ENCODE data around the gene CST1. TPM values are rescaled to one million over a fixed set of nuclear protein-coding genes. Genes with fewer than 3 reads are reported as not detected.

The CST1 gene
- total RNA-seq, 6 experiments from 2014 or later = not detected

DNA sequence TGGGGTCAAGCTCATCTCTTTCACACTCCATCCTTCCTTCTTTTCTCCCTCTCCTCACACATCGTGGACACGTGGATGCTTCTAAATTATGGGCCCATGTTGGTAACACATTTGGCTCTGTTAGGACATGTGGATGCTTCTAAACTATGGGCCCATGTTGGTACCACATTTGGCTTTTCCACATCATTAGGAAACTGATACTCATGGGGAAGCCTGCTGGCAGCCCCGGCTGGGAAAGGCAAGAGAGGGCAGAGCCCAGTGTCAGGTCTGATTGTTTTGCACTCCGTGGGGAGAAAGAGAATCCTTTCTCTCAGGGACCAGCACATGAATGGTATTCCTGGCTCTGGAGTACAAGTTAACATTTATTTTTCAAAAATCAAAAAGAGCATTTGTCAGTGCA is 4.0 kb upstream of the CST1 start:
- Histone ChIP-seq H3K9me3 (no peaks in the 10 kb centered on the region), H3K27ac (no peak overlapping the region), H3K4me1 (no peaks in the 10 kb centered on the region), H3K27me3 (no peaks in the 10 kb centered on the region), H3K4me3 (no peak overlapping the region), H3K36me3 (no peaks in the 10 kb centered on the region)
- TF ChIP-seq, protein P1, sequence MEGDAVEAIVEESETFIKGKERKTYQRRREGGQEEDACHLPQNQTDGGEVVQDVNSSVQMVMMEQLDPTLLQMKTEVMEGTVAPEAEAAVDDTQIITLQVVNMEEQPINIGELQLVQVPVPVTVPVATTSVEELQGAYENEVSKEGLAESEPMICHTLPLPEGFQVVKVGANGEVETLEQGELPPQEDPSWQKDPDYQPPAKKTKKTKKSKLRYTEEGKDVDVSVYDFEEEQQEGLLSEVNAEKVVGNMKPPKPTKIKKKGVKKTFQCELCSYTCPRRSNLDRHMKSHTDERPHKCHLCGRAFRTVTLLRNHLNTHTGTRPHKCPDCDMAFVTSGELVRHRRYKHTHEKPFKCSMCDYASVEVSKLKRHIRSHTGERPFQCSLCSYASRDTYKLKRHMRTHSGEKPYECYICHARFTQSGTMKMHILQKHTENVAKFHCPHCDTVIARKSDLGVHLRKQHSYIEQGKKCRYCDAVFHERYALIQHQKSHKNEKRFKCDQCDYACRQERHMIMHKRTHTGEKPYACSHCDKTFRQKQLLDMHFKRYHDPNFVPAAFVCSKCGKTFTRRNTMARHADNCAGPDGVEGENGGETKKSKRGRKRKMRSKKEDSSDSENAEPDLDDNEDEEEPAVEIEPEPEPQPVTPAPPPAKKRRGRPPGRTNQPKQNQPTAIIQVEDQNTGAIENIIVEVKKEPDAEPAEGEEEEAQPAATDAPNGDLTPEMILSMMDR (IDR thresholded peaks at IDR 0.05) = no peak
- TF ChIP-seq POLR2A (IDR thresholded peaks at IDR 0.05) = no peak
- ATAC-seq = no peak
- intact Hi-C loops (cut with DNase I) = no loop called here
- 42% methylated on average over 4 of the region's 4 CpGs for WGBS (ENCODE audit: insufficient coverage, low coverage, low lambda C conversion rate, missing lambda C conversion rate)
- no peak for DNase-seq

GRCh38 chr20:23753589-23753988 is 2.9 kb upstream of the CST1 start:
- 79% methylated on average over 2 of the region's 2 CpGs for WGBS (ENCODE audit: insufficient coverage, low coverage, low lambda C conversion rate, missing lambda C conversion rate)
- DNase-seq = no peak

DNA sequence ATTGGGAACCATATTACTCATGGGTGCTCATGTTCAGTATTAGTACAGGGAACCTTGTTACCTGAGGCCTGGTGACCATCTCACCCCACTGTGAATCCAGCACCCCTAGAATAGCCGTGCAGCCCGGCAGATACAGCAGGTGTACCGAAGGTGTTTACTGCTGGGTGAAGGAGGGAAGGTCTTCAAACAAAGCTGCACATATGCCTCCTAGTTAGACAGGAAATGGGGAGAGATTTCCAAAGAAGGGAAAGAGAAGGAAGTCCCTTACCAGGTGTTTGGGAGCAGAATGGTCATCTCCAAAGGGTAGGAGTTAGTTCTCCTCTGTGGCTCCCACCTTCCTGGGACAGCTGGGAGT is 2.4 kb upstream of the CST1 start:
- no peaks in the 10 kb centered on the region for H3K36me3 ChIP-seq
- no peak for ATAC-seq
- H3K27me3 ChIP-seq = no peaks in the 10 kb centered on the region
- intact Hi-C loops (cut with DNase I) = no loop called here
- H3K4me1 ChIP-seq = no peaks in the 10 kb centered on the region
- 84% methylated on average over 3 of the region's 3 CpGs for WGBS (ENCODE audit: insufficient coverage, low coverage, low lambda C conversion rate, missing lambda C conversion rate)
- no peak overlapping the region for H3K27ac ChIP-seq
- TF ChIP-seq POLR2A (IDR thresholded peaks at IDR 0.05) = no peak
- TF ChIP-seq, protein P1 (IDR thresholded peaks at IDR 0.05) = no peak
- no peak overlapping the region for H3K4me3 ChIP-seq
- no peak for DNase-seq
- no peaks in the 10 kb centered on the region for H3K9me3 ChIP-seq

More at GRCh38 chr20:23753589-23753988, 2.9 kb upstream of the CST1 start:
- H3K27me3 ChIP-seq = no peaks in the 10 kb centered on the region
- no peak overlapping the region for H3K4me3 ChIP-seq
- no peaks in the 10 kb centered on the region for H3K9me3 ChIP-seq
- intact Hi-C loops (cut with DNase I) = no loop called here
- H3K27ac ChIP-seq = no peak overlapping the region
- ATAC-seq = no peak
- H3K4me1 ChIP-seq = no peaks in the 10 kb centered on the region
- no peak for TF ChIP-seq POLR2A (IDR thresholded peaks at IDR 0.05)
- TF ChIP-seq, protein P1 (IDR thresholded peaks at IDR 0.05) = no peak
- H3K36me3 ChIP-seq = no peaks in the 10 kb centered on the region

- no peak for DNase-seq
- no peak for TF ChIP-seq POLR2A (IDR thresholded peaks at IDR 0.05)
- TF ChIP-seq, protein P1 (IDR thresholded peaks at IDR 0.05) = no peak
- H3K27me3 ChIP-seq = no peaks in the 10 kb centered on the region
- no peak overlapping the region for H3K27ac ChIP-seq
- 67% methylated on average over 11 of the region's 11 CpGs for WGBS (ENCODE audit: insufficient coverage, low coverage, low lambda C conversion rate, missing lambda C conversion rate)
- ATAC-seq = no peak
- no peaks in the 10 kb centered on the region for H3K9me3 ChIP-seq
- H3K4me1 ChIP-seq = no peaks in the 10 kb centered on the region
- H3K4me3 ChIP-seq = no peak overlapping the region
- intact Hi-C loops (cut with DNase I) = no loop called here
- no peaks in the 10 kb centered on the region for H3K36me3 ChIP-seq
These were observed 1.9 kb upstream of the CST1 start for GRCh38 chr20:23752481-23753193.

All from right lobe of liver (tissue), 6 donors.